SK-N-SH treated with all-trans-retinoic acid at 6 μM for 48 hours (cell line): Measurements from ENCODE around the gene PGR.

Experiments used
- ATAC-seq: fragments of 200-7000 bp; cut with Tn5 transposase; 3 replicates; pipeline ENCODE4 v1.9.1; 2020; ENCODE audit warnings: mild to moderate bottlenecking, moderate library complexity
- BACH2 ChIP-seq: fragments of 250-450 bp; sonication (Bioruptor Pico); IDR thresholded peaks from 2 replicates; pipeline ENCODE4 v1.9.0; 2021; ENCODE audit warnings: mild to moderate bottlenecking, borderline replicate concordance
- CSDC2 ChIP-seq: fragments of 250-450 bp; sonication (Bioruptor Pico); IDR thresholded peaks from 2 replicates; pipeline ENCODE4 v1.5.0; 2020; ENCODE audit warnings: mild to moderate bottlenecking, moderate library complexity
- ESRRG ChIP-seq: fragments of 250-450 bp; sonication (Bioruptor Pico); IDR thresholded peaks from 2 replicates; pipeline ENCODE4 v1.6.1; 2021; ENCODE audit warnings: mild to moderate bottlenecking
- GLIS3 ChIP-seq: fragments of 250-450 bp; sonication (Bioruptor Pico); IDR thresholded peaks from 2 replicates; pipeline ENCODE4 v1.5.0; 2020; ENCODE audit warnings: mild to moderate bottlenecking, moderate library complexity
- ISL1 ChIP-seq: fragments of 250-450 bp; sonication (Bioruptor Pico); IDR thresholded peaks from 2 replicates; pipeline ENCODE4 v2.1.2; 2022; ENCODE audit warnings: mild to moderate bottlenecking, moderate library complexity
- OSR1 ChIP-seq: fragments of 250-450 bp; sonication (Bioruptor Pico); IDR thresholded peaks from 2 replicates; pipeline ENCODE4 v1.8.0; 2022; ENCODE audit warnings: moderate library complexity, mild to moderate bottlenecking, inconsistent platforms
- PPARA ChIP-seq: fragments of 250-450 bp; sonication (Bioruptor Pico); IDR thresholded peaks from 2 replicates; pipeline ENCODE4 v1.5.0; 2020; ENCODE audit warnings: mild to moderate bottlenecking, borderline replicate concordance
- RARB ChIP-seq: fragments of 250-450 bp; sonication (Bioruptor Pico); IDR thresholded peaks from 2 replicates; pipeline ENCODE4 v1.8.0; 2021; ENCODE audit warnings: mild to moderate bottlenecking, moderate library complexity
- TCF4 ChIP-seq: fragments of 250-450 bp; sonication (Bioruptor Pico); IDR thresholded peaks from 2 replicates; pipeline ENCODE4 v1.8.0; 2021; ENCODE audit warnings: mild to moderate bottlenecking, moderate library complexity, borderline replicate concordance
- TOX ChIP-seq: fragments of 250-450 bp; sonication (Bioruptor Pico); IDR thresholded peaks from 2 replicates; pipeline ENCODE4 v1.8.0; 2021; ENCODE audit warnings: mild to moderate bottlenecking, moderate library complexity, borderline replicate concordance
- ZFP3 ChIP-seq: fragments of 250-450 bp; sonication (Bioruptor Pico); IDR thresholded peaks from 2 replicates; pipeline ENCODE4 v1.5.0; 2020; ENCODE audit warnings: mild to moderate bottlenecking, moderate library complexity
- ZFP30 ChIP-seq: fragments of 450-650 bp; formaldehyde crosslinking; IDR thresholded peaks from 2 replicates; pipeline ENCODE4 v1.5.0; 2022; ENCODE audit warnings: mild to moderate bottlenecking, moderate library complexity
- ZNF70 ChIP-seq: fragments of 450-650 bp; formaldehyde crosslinking; IDR thresholded peaks from 2 replicates; pipeline ENCODE4 v1.5.0; 2020; ENCODE audit warnings: mild to moderate bottlenecking, moderate library complexity
- ZNF8 ChIP-seq: fragments of 450-650 bp; formaldehyde crosslinking; IDR thresholded peaks from 2 replicates; pipeline ENCODE4 v1.5.0; 2020; ENCODE audit warnings: mild to moderate bottlenecking, moderate library complexity
- TF ChIP-seq, protein P1 (sequence below): fragments of 250-450 bp; sonication (Bioruptor Pico); IDR thresholded peaks from 2 replicates; pipeline ENCODE4 v1.5.0; 2020; ENCODE audit warnings: mild to moderate bottlenecking, moderate library complexity
- TF ChIP-seq, protein P2 (sequence below): fragments of 250-450 bp; sonication (Bioruptor Pico); IDR thresholded peaks from 2 replicates; pipeline ENCODE4 v1.5.1; 2020; ENCODE audit warnings: low read depth, mild to moderate bottlenecking, moderate library complexity
- TF ChIP-seq, protein P3 (sequence below): fragments of 250-450 bp; sonication (Bioruptor Pico); IDR thresholded peaks from 2 replicates; pipeline ENCODE4 v1.8.0; 2020; ENCODE audit warnings: mild to moderate bottlenecking, moderate library complexity, borderline replicate concordance
- TF ChIP-seq, protein P4 (sequence below): fragments of 250-450 bp; sonication (Bioruptor Pico); IDR thresholded peaks from 2 replicates; pipeline ENCODE4 v1.5.1; 2021; ENCODE audit warnings: mild to moderate bottlenecking, moderate library complexity

Gene PGR

DNA sequence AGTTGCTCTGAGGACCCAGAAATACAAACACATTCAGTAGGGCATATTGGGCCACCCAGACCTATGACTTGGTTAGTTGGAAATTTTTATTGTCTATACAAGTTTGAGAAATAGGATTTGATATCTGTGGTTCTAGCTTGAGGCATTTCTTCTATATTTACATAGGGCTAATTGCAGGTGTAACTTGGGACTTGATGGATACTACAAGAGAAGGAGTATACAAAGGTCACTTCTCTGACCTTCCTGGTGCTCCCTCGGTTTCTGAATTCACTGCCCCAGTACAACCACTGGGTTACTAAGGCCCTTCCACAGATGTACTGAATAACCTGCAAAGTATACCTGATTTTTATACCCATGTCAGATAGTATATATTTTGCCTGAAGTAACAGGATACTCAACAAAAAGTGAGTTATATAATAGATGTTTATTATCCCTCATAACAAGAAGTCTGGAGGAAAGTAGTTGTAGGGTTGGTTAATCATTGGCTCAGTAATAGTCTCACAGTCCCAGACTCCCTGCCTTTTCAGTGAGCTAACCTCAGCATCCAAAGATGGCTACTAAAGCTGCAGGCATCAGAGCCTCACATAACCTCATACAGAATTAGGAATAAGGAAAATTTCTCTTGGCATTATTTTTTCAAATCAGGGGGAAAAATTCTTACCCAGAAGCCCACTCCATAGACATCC is 8.8 kb upstream of the PGR start:
- ATAC-seq: no peak
- TF ChIP-seq RARB (no peak), BACH2 (CRISPR knock-in tag) (no peak), TCF4 (no peak), ZFP3 (no peak), TOX (CRISPR knock-in tag) (no peak), PPARA (CRISPR knock-in tag) (no peak)
- TF ChIP-seq, protein P1, sequence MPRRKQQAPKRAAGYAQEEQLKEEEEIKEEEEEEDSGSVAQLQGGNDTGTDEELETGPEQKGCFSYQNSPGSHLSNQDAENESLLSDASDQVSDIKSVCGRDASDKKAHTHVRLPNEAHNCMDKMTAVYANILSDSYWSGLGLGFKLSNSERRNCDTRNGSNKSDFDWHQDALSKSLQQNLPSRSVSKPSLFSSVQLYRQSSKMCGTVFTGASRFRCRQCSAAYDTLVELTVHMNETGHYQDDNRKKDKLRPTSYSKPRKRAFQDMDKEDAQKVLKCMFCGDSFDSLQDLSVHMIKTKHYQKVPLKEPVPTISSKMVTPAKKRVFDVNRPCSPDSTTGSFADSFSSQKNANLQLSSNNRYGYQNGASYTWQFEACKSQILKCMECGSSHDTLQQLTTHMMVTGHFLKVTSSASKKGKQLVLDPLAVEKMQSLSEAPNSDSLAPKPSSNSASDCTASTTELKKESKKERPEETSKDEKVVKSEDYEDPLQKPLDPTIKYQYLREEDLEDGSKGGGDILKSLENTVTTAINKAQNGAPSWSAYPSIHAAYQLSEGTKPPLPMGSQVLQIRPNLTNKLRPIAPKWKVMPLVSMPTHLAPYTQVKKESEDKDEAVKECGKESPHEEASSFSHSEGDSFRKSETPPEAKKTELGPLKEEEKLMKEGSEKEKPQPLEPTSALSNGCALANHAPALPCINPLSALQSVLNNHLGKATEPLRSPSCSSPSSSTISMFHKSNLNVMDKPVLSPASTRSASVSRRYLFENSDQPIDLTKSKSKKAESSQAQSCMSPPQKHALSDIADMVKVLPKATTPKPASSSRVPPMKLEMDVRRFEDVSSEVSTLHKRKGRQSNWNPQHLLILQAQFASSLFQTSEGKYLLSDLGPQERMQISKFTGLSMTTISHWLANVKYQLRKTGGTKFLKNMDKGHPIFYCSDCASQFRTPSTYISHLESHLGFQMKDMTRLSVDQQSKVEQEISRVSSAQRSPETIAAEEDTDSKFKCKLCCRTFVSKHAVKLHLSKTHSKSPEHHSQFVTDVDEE (CRISPR knock-in tag): no peak
- TF ChIP-seq, protein P2, sequence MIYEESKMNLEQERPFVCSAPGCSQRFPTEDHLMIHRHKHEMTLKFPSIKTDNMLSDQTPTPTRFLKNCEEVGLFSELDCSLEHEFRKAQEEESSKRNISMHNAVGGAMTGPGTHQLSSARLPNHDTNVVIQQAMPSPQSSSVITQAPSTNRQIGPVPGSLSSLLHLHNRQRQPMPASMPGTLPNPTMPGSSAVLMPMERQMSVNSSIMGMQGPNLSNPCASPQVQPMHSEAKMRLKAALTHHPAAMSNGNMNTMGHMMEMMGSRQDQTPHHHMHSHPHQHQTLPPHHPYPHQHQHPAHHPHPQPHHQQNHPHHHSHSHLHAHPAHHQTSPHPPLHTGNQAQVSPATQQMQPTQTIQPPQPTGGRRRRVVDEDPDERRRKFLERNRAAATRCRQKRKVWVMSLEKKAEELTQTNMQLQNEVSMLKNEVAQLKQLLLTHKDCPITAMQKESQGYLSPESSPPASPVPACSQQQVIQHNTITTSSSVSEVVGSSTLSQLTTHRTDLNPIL (CRISPR knock-in tag): no peak

DNA sequence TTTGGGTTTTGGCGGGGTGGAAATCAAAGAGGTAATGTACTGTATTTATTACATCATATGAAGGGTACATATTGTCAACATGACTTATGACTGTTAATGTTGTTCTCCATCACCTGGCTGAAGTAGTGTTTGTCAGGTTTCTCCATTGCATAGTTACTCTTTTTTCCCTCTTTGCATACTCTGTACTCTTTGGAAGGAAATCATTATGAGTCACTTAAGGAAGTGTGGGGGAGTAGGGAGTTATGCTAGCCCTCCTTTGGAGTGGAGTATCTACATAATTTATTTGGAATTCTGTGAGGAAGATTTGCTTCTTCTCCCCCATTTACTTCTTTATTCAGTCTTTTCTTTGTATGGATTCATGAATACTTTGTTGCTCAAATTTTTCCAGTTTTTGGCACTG is 3.6 kb upstream of the PGR start:
- TF ChIP-seq GLIS3 (CRISPR knock-in tag): no peak
- TF ChIP-seq ZNF8 (CRISPR knock-in tag): no peak
- TF ChIP-seq, protein P3, sequence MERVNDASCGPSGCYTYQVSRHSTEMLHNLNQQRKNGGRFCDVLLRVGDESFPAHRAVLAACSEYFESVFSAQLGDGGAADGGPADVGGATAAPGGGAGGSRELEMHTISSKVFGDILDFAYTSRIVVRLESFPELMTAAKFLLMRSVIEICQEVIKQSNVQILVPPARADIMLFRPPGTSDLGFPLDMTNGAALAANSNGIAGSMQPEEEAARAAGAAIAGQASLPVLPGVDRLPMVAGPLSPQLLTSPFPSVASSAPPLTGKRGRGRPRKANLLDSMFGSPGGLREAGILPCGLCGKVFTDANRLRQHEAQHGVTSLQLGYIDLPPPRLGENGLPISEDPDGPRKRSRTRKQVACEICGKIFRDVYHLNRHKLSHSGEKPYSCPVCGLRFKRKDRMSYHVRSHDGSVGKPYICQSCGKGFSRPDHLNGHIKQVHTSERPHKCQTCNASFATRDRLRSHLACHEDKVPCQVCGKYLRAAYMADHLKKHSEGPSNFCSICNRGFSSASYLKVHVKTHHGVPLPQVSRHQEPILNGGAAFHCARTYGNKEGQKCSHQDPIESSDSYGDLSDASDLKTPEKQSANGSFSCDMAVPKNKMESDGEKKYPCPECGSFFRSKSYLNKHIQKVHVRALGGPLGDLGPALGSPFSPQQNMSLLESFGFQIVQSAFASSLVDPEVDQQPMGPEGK (CRISPR knock-in tag): no peak
- no peak for TF ChIP-seq ESRRG
- no peak for TF ChIP-seq ISL1 (CRISPR knock-in tag)
- TF ChIP-seq BACH2 (CRISPR knock-in tag): no peak
- TF ChIP-seq ZFP3: no peak
- no peak for TF ChIP-seq OSR1 (CRISPR knock-in tag)
- TF ChIP-seq RARB: no peak
- no peak for TF ChIP-seq TCF4
- TF ChIP-seq ZNF70 (CRISPR knock-in tag): no peak
- TF ChIP-seq, protein P4, sequence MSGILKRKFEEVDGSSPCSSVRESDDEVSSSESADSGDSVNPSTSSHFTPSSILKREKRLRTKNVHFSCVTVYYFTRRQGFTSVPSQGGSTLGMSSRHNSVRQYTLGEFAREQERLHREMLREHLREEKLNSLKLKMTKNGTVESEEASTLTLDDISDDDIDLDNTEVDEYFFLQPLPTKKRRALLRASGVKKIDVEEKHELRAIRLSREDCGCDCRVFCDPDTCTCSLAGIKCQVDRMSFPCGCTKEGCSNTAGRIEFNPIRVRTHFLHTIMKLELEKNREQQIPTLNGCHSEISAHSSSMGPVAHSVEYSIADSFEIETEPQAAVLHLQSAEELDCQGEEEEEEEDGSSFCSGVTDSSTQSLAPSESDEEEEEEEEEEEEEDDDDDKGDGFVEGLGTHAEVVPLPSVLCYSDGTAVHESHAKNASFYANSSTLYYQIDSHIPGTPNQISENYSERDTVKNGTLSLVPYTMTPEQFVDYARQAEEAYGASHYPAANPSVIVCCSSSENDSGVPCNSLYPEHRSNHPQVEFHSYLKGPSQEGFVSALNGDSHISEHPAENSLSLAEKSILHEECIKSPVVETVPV (CRISPR knock-in tag): no peak
- ATAC-seq: no peak

DNA sequence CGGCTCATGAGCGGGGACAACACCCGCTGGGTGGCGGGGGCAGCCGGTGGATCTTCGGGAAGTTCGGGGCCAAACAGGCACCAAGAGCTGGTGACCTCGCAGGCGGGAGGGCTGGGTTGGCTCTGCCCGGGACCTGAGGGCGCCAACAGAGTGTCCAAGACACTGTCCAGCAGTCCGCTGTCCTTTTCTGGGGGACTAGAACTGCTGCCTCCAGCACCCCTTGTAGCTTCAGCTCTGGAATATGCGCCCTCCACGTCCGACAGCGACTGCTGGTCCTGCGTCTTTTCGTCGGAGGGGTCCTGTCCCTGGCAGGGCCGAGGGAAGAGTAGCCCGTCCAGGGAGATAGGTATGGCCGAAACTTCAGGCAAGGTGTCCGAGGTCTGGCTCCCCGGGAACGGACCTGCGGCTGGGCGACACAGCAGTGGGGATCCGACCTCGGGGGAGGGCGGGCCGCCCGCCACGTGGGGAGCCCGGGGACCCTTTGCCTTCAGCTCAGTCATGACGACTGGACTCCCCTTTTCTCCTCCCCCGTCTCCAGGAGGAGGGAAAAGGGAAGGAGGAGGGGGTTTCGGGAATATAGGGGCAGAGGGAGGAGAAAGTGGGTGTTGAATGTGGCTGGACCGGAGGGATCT is 926 bp downstream of the PGR start:
- no peak; the same call in 2 of the 3 replicates for ATAC-seq

More for the DNA sequence above, 926 bp downstream of the PGR start:
- no peak for TF ChIP-seq CSDC2 (CRISPR knock-in tag)
- no peak for TF ChIP-seq ZFP30 (CRISPR knock-in tag)
- no peak for TF ChIP-seq RARB
- no peak for TF ChIP-seq ESRRG
- TF ChIP-seq PPARA (CRISPR knock-in tag): no peak
- TF ChIP-seq ZNF70 (CRISPR knock-in tag): no peak
- TF ChIP-seq, protein P3 (CRISPR knock-in tag): no peak
